ENCODE results near the gene TMEM60. TPM values are rescaled to one million over a fixed set of nuclear protein-coding genes. Genes with fewer than 3 reads are reported as not detected.

Gene TMEM60
- total RNA-seq, 2 experiments from 2014 or later, result 19.2 to 29.7 TPM

GRCh38 chr7:77800730-77801129 lies 2.5 kb upstream of the TMEM60 start:
- intact Hi-C loops (cut with micrococcal nuclease; ENCODE audit: unreplicated experiment), result loop anchor here (1.0 kb wide), 1 partner anchor 106 kb away; no protein-coding TSS in a partner anchor
- Histone ChIP-seq H3K79me2 (ENCODE audit: insufficient read depth, low read depth, low read length) (peaks cover 93% of the 10 kb centered on the region), H3K4me2 (ENCODE audit: low read length) (peak overlapping the region; percentile 83), H3K4me3 (ENCODE audit: low read depth, low read length, poor library complexity, severe bottlenecking) (peak overlapping the region; percentile 87), H3K4me1 (ENCODE audit: insufficient read depth, low read length, poor library complexity, severe bottlenecking) (peaks cover 48% of the 10 kb centered on the region), H3K27ac (ENCODE audit: low read depth, low read length, poor library complexity, severe bottlenecking) (peak overlapping the region; percentile 67), H3K36me3 (ENCODE audit: insufficient read depth, low read length) (peaks cover 59% of the 10 kb centered on the region), H3K9me3 (ENCODE audit: low read length) (peaks cover 20% of the 10 kb centered on the region), H2AFZ (ENCODE audit: low read length) (no peak overlapping the region), H4K20me1 (ENCODE audit: insufficient read depth, low read length) (peaks cover 28% of the 10 kb centered on the region), H3K9me2 (ENCODE audit: insufficient read depth, low read length) (no peaks in the 10 kb centered on the region)
- TF ChIP-seq EZH2phosphoT487 (IDR thresholded peaks at IDR 0.05; ENCODE audit: borderline replicate concordance, low read depth, low read length) (no peak), CTCF (conservative IDR thresholded peaks at IDR 0.05; ENCODE audit: low read length) (no peak)
- no TSS peak for BruUV-seq (replicated peaks)
- no peak for DNase-seq (ENCODE audit: low spot score)
- CTCF ChIA-PET (ENCODE audit: unreplicated experiment), result no interaction called here
- POLR2A ChIA-PET, result no interaction called here

GRCh38 chr7:77800158-77800557 lies 1.9 kb upstream of the TMEM60 start:
- POLR2A ChIA-PET, result interaction anchor here (0.8 to 1.2 kb wide), 3 partner anchors 13 to 134 kb away, joined by 3 to 4 read pairs (median 3); no protein-coding TSS in a partner anchor
- TF ChIP-seq EZH2phosphoT487 (IDR thresholded peaks at IDR 0.05; ENCODE audit: borderline replicate concordance, low read depth, low read length) (no peak), CTCF (conservative IDR thresholded peaks at IDR 0.05; ENCODE audit: low read length) (no peak)
- Histone ChIP-seq H3K79me2 (ENCODE audit: insufficient read depth, low read depth, low read length) (peaks cover 93% of the 10 kb centered on the region), H3K36me3 (ENCODE audit: insufficient read depth, low read length) (peaks cover 59% of the 10 kb centered on the region), H3K9me3 (ENCODE audit: low read length) (peaks cover 15% of the 10 kb centered on the region; the same call in 1 of the 2 replicates), H3K4me3 (ENCODE audit: low read depth, low read length, poor library complexity, severe bottlenecking) (peak overlapping the region; percentile 87), H3K4me2 (ENCODE audit: low read length) (peak overlapping the region; percentile 83), H4K20me1 (ENCODE audit: insufficient read depth, low read length) (peaks cover 28% of the 10 kb centered on the region), H3K4me1 (ENCODE audit: insufficient read depth, low read length, poor library complexity, severe bottlenecking) (peaks cover 51% of the 10 kb centered on the region), H3K27ac (ENCODE audit: low read depth, low read length, poor library complexity, severe bottlenecking) (peak overlapping the region; percentile 67), H2AFZ (ENCODE audit: low read length) (no peak overlapping the region), H3K9me2 (ENCODE audit: insufficient read depth, low read length) (no peaks in the 10 kb centered on the region)
- peak; percentile 30 for DNase-seq (ENCODE audit: low spot score)
- TSS peak; percentile 46 for BruUV-seq (replicated peaks)
- CTCF ChIA-PET (ENCODE audit: unreplicated experiment), result no interaction called here
- intact Hi-C loops (cut with micrococcal nuclease; ENCODE audit: unreplicated experiment), result loop anchor here (1.0 kb wide), 1 partner anchor 106 kb away; no protein-coding TSS in a partner anchor

Measured in OCI-LY7 (cell line).